ENCODE results near the gene JARID2.
"Not testable (repeated sequence)": the region's sequence is repeated elsewhere in the genome, so short reads cannot be mapped to it uniquely, and the experiment has no call there.

The JARID2 gene

GRCh38 chr6:15398633-15399275, 152.9 kb downstream of the JARID2 start:
- DNase-seq (ENCODE audit: low read depth in 2 of 2): no peak

- no peak for DNase-seq (ENCODE audit: low read depth in 2 of 2)
These were observed 154.0 kb downstream of the JARID2 start for GRCh38 chr6:15399641-15400470.

- no peak for DNase-seq (ENCODE audit: low read depth in 2 of 2)
These were observed 154.7 kb downstream of the JARID2 start for GRCh38 chr6:15400572-15401004.

GRCh38 chr6:15401120-15401519, 155.3 kb downstream of the JARID2 start:
- DNase-seq (ENCODE audit: low read depth in 2 of 2): no peak

GRCh38 chr6:15401769-15402250, 155.9 kb downstream of the JARID2 start:
- no peak for DNase-seq (ENCODE audit: low read depth in 2 of 2)

- no peak for DNase-seq (ENCODE audit: low read depth in 2 of 2)
These were observed 156.7 kb downstream of the JARID2 start for GRCh38 chr6:15402406-15403045.

GRCh38 chr6:15403094-15403755, 157.4 kb downstream of the JARID2 start:
- no peak for DNase-seq (ENCODE audit: low read depth in 2 of 2)

GRCh38 chr6:15404685-15404980, 158.8 kb downstream of the JARID2 start:
- no peak for DNase-seq (ENCODE audit: low read depth in 2 of 2)

GRCh38 chr6:15405129-15406068, 159.5 kb downstream of the JARID2 start:
- no peak for DNase-seq (ENCODE audit: low read depth in 2 of 2)

GRCh38 chr6:15406452-15406851, 160.6 kb downstream of the JARID2 start:
- no peak for DNase-seq (ENCODE audit: low read depth in 2 of 2)

- DNase-seq (ENCODE audit: low read depth in 2 of 2): no peak
These were observed 162.1 kb downstream of the JARID2 start for GRCh38 chr6:15408008-15408407.

- DNase-seq (ENCODE audit: low read depth in 2 of 2): no peak
These were observed 162.9 kb downstream of the JARID2 start for GRCh38 chr6:15408758-15409157.

- DNase-seq (ENCODE audit: low read depth in 2 of 2): no peak
These were observed 163.6 kb downstream of the JARID2 start for GRCh38 chr6:15409301-15410125.

GRCh38 chr6:15410126-15410391, 164.2 kb downstream of the JARID2 start:
- DNase-seq (ENCODE audit: low read depth in 2 of 2): no peak

- no peak for DNase-seq (ENCODE audit: low read depth in 2 of 2)
These were observed 164.9 kb downstream of the JARID2 start for GRCh38 chr6:15410752-15411151.

GRCh38 chr6:15411766-15412165, 165.9 kb downstream of the JARID2 start:
- DNase-seq (ENCODE audit: low read depth in 2 of 2): no peak

GRCh38 chr6:15412767-15413166, 166.9 kb downstream of the JARID2 start:
- DNase-seq (ENCODE audit: low read depth in 2 of 2): no peak

- DNase-seq (ENCODE audit: low read depth in 2 of 2): no peak
These were observed 167.8 kb downstream of the JARID2 start for GRCh38 chr6:15413466-15414234.

GRCh38 chr6:15414235-15414612, 168.4 kb downstream of the JARID2 start:
- no peak for DNase-seq (ENCODE audit: low read depth in 2 of 2)

GRCh38 chr6:15415622-15416021, 169.8 kb downstream of the JARID2 start:
- DNase-seq (ENCODE audit: low read depth in 2 of 2): not testable (repeated sequence)
